SU-DHL-6 (cell line): ENCODE data around the gene CFAP298.
"Not testable (repeated sequence)": the region's sequence is repeated elsewhere in the genome, so short reads cannot be mapped to it uniquely, and the experiment has no call there.

ENCODE experiments used
- H2AFZ ChIP-seq: fragments of 200-600 bp; sonication (generic); 2 replicates; pipeline ENCODE4 v1.6.1; 2014; ENCODE audit warnings: low read depth, mild to moderate bottlenecking, moderate library complexity, mixed read lengths, antibody characterized with exemption, low read length; ENCODE audit not compliant: severe bottlenecking
- H3F3A ChIP-seq: fragments of 200-600 bp; shearing (Covaris generic); 2 replicates; pipeline ENCODE4 v1.6.0; 2016; ENCODE audit warnings: antibody characterized with exemption, mild to moderate bottlenecking; ENCODE audit not compliant: insufficient read depth
- H3K27ac ChIP-seq: fragments of 200-600 bp; sonication (generic); 2 replicates; pipeline ENCODE4 v1.5.1; 2016; ENCODE audit warnings: low read depth, mild to moderate bottlenecking, low read length, moderate library complexity, mixed read lengths
- H3K27me3 ChIP-seq: fragments of 200-600 bp; sonication (generic), shearing (Covaris generic); 2 replicates; pipeline ENCODE4 v1.6.0; 2014; ENCODE audit warnings: mild to moderate bottlenecking, low read length
- H3K36me3 ChIP-seq: fragments of 200-600 bp; sonication (generic); 2 replicates; pipeline ENCODE4 v1.6.1; 2014; ENCODE audit warnings: mild to moderate bottlenecking, low read length, mixed read lengths
- H3K4me2 ChIP-seq: fragments of 300-600, 200-600 bp; shearing (Covaris generic), sonication (generic); 2 replicates; pipeline ENCODE4 v1.6.0; 2014; ENCODE audit warnings: low read length, low read depth, mild to moderate bottlenecking; ENCODE audit not compliant: poor library complexity, severe bottlenecking
- H3K4me3 ChIP-seq: fragments of 200-600 bp; sonication (generic); 2 replicates; pipeline ENCODE4 v1.5.1; 2014; ENCODE audit warnings: antibody characterized with exemption, low read length, mild to moderate bottlenecking, mixed read lengths; ENCODE audit not compliant: insufficient read depth, poor library complexity, severe bottlenecking
- H3K79me2 ChIP-seq: fragments of 200-600 bp; sonication (generic); 2 replicates; pipeline ENCODE4 v1.6.1; 2014; ENCODE audit warnings: mild to moderate bottlenecking, low read length, moderate library complexity; ENCODE audit not compliant: insufficient read depth
- H3K9ac ChIP-seq: fragments of 200-600 bp; sonication (generic); 2 replicates; pipeline ENCODE4 v1.7.0; 2014; ENCODE audit warnings: mild to moderate bottlenecking, low read length
- H3K9me2 ChIP-seq: fragments of 200-600 bp; sonication (generic); replicated peaks from 2 replicates; pipeline ENCODE4 v1.6.1; 2014; ENCODE audit warnings: low read length; ENCODE audit not compliant: insufficient read depth
- H3K9me3 ChIP-seq: fragments of 200-600 bp; sonication (generic); 2 replicates; pipeline ENCODE4 v1.6.1; 2014; ENCODE audit warnings: low read length, mixed read lengths; ENCODE audit not compliant: insufficient read depth
- H4K20me1 ChIP-seq: fragments of 200-600 bp; sonication (generic); 2 replicates; pipeline ENCODE4 v1.6.1; 2014; ENCODE audit warnings: low read depth, mild to moderate bottlenecking, antibody characterized with exemption, low read length, moderate library complexity, mixed read lengths
- CTCF ChIP-seq: fragments of 200-600 bp; sonication (generic); IDR thresholded peaks from one replicate; pipeline ENCODE4 v1.5.1; 2017; ENCODE audit warnings: antibody characterized with exemption, mild to moderate bottlenecking, low read length, moderate library complexity; ENCODE audit not compliant: insufficient read depth, poor library complexity, severe bottlenecking
- EZH2phosphoT487 ChIP-seq: fragments of 200-600 bp; sonication (generic), shearing (Covaris generic); conservative IDR thresholded peaks from 2 replicates; pipeline ENCODE4 v1.6.1; 2018; ENCODE audit warnings: mild to moderate bottlenecking, antibody characterized with exemption, low read length, moderate library complexity, mixed read lengths

CFAP298 gene

GRCh38 chr21:32611471-32611997, 643 bp downstream of the CFAP298 start:
- H4K20me1 ChIP-seq = peaks cover 8% of the 10 kb centered on the region
- peak overlapping the region; percentile 70 for H3K27ac ChIP-seq
- no peaks in the 10 kb centered on the region for H3K9me3 ChIP-seq
- peak overlapping the region; percentile 69 for H3K4me2 ChIP-seq
- H3K9ac ChIP-seq = peak overlapping the region; percentile 70
- H3F3A ChIP-seq = no peaks in the 10 kb centered on the region; the same call in 1 of the 2 replicates
- peaks cover 7% of the 10 kb centered on the region; the same call in 1 of the 2 replicates for H3K36me3 ChIP-seq
- H3K4me3 ChIP-seq = peak overlapping the region; percentile 72
- peaks cover 20% of the 10 kb centered on the region for H3K79me2 ChIP-seq
- peak overlapping the region; percentile 95 for H2AFZ ChIP-seq
- no peaks in the 10 kb centered on the region for H3K9me2 ChIP-seq
- no peak for TF ChIP-seq CTCF
- TF ChIP-seq EZH2phosphoT487 = no peak
- H3K27me3 ChIP-seq = no peaks in the 10 kb centered on the region

DNA sequence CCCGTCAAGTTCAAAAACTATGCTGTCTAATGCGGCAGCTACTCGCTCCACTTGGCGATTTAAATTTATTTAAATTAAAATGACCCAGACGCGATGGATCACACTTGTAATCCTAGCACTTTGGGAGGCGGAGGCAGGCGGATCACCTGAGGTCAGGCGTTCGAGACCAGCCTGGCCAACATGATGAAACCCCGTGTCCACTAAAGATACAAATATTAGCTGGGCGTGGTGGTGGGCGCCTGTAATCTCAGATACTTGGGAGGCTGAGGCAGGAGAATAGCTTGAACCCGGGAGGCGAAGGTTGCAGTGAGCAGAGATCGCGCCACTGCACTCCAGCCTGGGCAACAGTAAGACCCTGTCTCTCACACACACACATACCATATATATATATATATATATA, 1.2 kb downstream of the CFAP298 start:
- not testable (repeated sequence) for H2AFZ ChIP-seq, H3K27ac ChIP-seq, H3K4me3 ChIP-seq, H3K27me3 ChIP-seq, H3F3A ChIP-seq, H3K9me3 ChIP-seq, H3K36me3 ChIP-seq, H3K9ac ChIP-seq, H4K20me1 ChIP-seq, H3K9me2 ChIP-seq
- Histone ChIP-seq H3K4me2 (peak overlapping the region; percentile 69), H3K79me2 (peaks cover 20% of the 10 kb centered on the region)

DNA sequence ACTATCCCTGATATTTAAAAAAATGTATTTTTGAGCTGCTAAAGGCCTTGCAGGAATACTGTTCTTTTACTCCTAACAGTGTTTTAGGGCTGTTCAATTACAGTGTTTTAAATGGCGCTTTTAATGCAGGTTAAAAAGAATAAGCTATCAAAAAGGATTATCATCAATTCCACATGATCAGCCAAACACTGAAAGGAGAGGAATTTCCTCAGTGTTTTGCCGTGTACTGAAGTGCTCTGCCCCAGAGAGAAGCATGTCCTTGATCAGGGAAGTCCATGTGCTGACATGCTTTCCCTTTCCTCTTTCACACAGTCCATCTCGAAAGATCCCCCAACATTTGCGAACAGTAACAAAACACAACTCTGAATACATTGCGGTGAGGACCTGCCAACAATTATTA, 3.3 kb downstream of the CFAP298 start:
- Histone ChIP-seq H3K9me2 (no peaks in the 10 kb centered on the region), H3K27me3 (no peaks in the 10 kb centered on the region), H3K9ac (no peak overlapping the region), H3K79me2 (peaks cover 20% of the 10 kb centered on the region), H2AFZ (no peak overlapping the region), H3K4me2 (no peak overlapping the region), H3K4me3 (no peak overlapping the region), H3F3A (no peaks in the 10 kb centered on the region; the same call in 1 of the 2 replicates), H3K27ac (no peak overlapping the region), H3K36me3 (peaks cover 10% of the 10 kb centered on the region; the same call in 1 of the 2 replicates), H3K9me3 (no peaks in the 10 kb centered on the region), H4K20me1 (peaks cover 8% of the 10 kb centered on the region)
- TF ChIP-seq CTCF = no peak
- no peak for TF ChIP-seq EZH2phosphoT487

GRCh38 chr21:32605469-32605868, 6.7 kb downstream of the CFAP298 start:
- no peak overlapping the region for H3K27ac ChIP-seq
- TF ChIP-seq EZH2phosphoT487 (no peak), CTCF (no peak)
- H3K27me3 ChIP-seq = no peaks in the 10 kb centered on the region
- H4K20me1 ChIP-seq = peaks cover 4% of the 10 kb centered on the region
- no peaks in the 10 kb centered on the region; the same call in 1 of the 2 replicates for H3F3A ChIP-seq
- no peak overlapping the region for H3K9ac ChIP-seq
- no peak overlapping the region for H3K4me2 ChIP-seq
- H3K9me3 ChIP-seq = no peaks in the 10 kb centered on the region
- H3K36me3 ChIP-seq = peaks cover 10% of the 10 kb centered on the region; the same call in 1 of the 2 replicates
- peaks cover 7% of the 10 kb centered on the region for H3K79me2 ChIP-seq
- H2AFZ ChIP-seq = no peak overlapping the region
- H3K4me3 ChIP-seq = no peak overlapping the region
- H3K9me2 ChIP-seq = no peaks in the 10 kb centered on the region
